ENCODE results near the gene ACTN1.

The ACTN1 gene

DNA sequence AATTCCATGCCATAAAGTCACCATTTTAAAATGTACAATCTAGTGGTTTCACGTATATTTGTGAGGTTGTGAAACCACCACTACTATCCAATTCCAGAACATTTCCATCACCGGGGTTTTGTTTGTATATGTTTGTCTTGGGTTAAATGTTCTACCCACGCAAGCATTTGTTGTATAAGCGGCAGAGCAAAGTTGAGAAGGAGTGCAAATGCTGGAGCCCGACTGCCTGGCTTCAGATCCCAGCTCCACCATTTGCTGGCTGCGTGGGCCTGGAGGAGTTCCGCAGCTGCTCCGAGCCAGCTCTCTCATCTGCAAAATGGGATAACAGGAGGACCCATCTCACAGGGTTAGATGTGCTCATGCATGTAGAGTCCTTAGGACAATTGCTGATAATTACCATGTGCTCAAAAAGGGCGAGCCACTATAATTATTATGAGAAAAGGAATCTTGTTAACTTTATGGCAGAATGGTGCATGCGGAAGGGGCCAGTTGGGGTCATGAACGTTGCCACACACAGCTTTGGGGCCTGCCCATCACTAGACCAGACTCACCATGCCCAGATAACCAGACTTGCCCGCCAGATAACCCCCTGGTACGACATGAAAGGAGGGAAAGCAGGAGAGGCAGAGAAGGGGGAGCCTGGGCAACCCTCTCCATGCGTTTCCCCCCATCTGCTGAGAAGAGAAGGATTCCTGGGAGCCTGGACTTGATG is 6.4 kb downstream of the ACTN1 start:
- in situ Hi-C loops (cut with MboI; ENCODE audit: low sequenced_read_pairs, unreplicated experiment), result no loop called here
- DNase-seq (ENCODE audit: low spot score), result no peak
- no peak for TF ChIP-seq CTCF (IDR thresholded peaks at IDR 0.05; ENCODE audit: borderline replicate concordance, control extremely low read depth, extremely low read depth, insufficient read depth, missing control alignments)

DNA sequence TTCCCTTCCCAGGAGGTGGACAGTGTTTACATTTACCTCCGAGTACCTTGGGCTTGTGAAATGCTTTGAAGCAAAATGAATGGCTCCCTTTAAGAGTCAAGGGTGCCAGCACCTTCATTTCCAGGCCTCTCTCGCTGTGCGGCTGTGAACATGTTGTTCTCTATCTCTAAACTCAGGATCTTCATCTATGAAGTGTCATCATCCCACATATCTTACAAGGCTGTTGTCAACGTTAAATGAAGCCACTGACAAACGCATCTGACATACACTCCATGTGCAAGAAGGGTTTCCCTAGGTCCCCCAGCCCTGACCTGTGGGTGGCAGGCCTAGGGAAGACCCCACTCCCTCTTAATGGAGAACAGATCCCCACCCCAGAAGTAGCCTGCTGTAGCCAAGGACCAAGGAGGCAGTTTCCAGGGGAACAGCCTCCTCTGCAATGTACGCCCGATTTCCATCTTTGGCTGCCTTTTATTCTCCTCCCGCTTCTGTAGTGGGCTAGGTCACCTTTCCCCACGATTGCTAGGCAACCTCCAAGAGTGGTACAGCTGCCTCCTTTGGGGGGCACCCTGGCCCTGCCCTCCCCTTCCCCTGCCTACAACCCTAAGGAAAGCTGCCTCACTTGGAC is 7.6 kb downstream of the ACTN1 start:
- TF ChIP-seq CTCF (IDR thresholded peaks at IDR 0.05; ENCODE audit: borderline replicate concordance, control extremely low read depth, extremely low read depth, insufficient read depth, missing control alignments), result no peak
- no peak for DNase-seq (ENCODE audit: low spot score)
- in situ Hi-C loops (cut with MboI; ENCODE audit: low sequenced_read_pairs, unreplicated experiment), result no loop called here

- in situ Hi-C loops (cut with MboI; ENCODE audit: low sequenced_read_pairs, unreplicated experiment), result no loop called here
- DNase-seq (ENCODE audit: low spot score), result no peak
- no peak for TF ChIP-seq CTCF (IDR thresholded peaks at IDR 0.05; ENCODE audit: borderline replicate concordance, control extremely low read depth, extremely low read depth, insufficient read depth, missing control alignments)
These were observed 8.4 kb downstream of the ACTN1 start for GRCh38 chr14:68970736-68971135.

- no peak for TF ChIP-seq CTCF (IDR thresholded peaks at IDR 0.05; ENCODE audit: borderline replicate concordance, control extremely low read depth, extremely low read depth, insufficient read depth, missing control alignments)
- in situ Hi-C loops (cut with MboI; ENCODE audit: low sequenced_read_pairs, unreplicated experiment), result no loop called here
- no peak for DNase-seq (ENCODE audit: low spot score)
These were observed 9.0 kb downstream of the ACTN1 start for GRCh38 chr14:68970038-68970612.

- no peak for TF ChIP-seq CTCF (IDR thresholded peaks at IDR 0.05; ENCODE audit: borderline replicate concordance, control extremely low read depth, extremely low read depth, insufficient read depth, missing control alignments)
- DNase-seq (ENCODE audit: low spot score), result no peak
- in situ Hi-C loops (cut with MboI; ENCODE audit: low sequenced_read_pairs, unreplicated experiment), result no loop called here
These were observed 9.6 kb downstream of the ACTN1 start for GRCh38 chr14:68969278-68970033.

DNA sequence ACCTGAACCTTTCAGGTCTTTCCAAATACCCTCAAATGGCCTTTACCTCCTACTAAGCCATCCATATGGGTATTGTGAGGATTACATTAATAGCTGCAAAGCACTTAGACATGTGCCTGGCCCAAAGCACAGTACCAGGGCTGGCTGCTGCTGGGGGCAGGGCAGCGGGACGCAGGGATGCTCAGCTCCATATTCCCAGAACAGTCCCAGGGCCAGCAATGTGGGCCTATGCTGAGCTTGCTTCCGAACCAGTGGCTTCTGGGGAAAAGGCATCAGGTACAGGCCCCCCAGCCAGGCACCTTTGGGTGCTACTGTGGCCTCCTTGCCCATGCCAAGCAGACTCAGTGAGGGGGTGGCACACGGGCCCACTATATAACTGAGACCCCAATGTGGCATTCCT is 10.4 kb downstream of the ACTN1 start:
- TF ChIP-seq CTCF (IDR thresholded peaks at IDR 0.05; ENCODE audit: borderline replicate concordance, control extremely low read depth, extremely low read depth, insufficient read depth, missing control alignments), result no peak
- no peak for DNase-seq (ENCODE audit: low spot score)
- in situ Hi-C loops (cut with MboI; ENCODE audit: low sequenced_read_pairs, unreplicated experiment), result no loop called here

Data from GM13976 (cell line).